ENCODE measurements around the gene ZRSR2.
"Not testable (repeated sequence)": the region's sequence is repeated elsewhere in the genome, so short reads cannot be mapped to it uniquely, and the experiment has no call there.

Gene ZRSR2

DNA sequence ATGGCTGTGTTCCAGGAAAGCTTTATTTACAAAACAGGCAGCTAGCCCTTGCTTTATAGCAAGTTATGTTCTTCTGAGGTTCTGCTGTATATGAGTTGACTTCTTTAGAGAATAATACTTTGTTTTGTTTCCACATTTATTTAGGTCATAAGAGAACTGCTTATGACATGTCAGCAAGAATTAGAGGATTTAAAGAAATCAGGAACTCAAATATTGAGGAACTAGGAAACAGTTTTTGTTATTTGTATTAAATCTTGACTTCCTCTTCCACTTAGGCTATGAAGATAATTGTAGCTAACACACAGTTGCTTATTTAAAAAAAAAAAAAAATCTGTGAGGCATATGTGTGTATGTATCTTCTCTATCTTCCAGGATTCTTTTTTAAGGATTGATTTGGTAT, 14.3 kb downstream of the ZRSR2 start:
- DNase-seq, result no peak

GRCh38 chrX:15808254-15808653, 18.0 kb downstream of the ZRSR2 start:
- no peak for DNase-seq

- no peak for DNase-seq
Measured at GRCh38 chrX:15812192-15812938, 22.1 kb downstream of the ZRSR2 start.

- DNase-seq, result no peak
Measured at GRCh38 chrX:15813416-15813815, 23.1 kb downstream of the ZRSR2 start.

DNA sequence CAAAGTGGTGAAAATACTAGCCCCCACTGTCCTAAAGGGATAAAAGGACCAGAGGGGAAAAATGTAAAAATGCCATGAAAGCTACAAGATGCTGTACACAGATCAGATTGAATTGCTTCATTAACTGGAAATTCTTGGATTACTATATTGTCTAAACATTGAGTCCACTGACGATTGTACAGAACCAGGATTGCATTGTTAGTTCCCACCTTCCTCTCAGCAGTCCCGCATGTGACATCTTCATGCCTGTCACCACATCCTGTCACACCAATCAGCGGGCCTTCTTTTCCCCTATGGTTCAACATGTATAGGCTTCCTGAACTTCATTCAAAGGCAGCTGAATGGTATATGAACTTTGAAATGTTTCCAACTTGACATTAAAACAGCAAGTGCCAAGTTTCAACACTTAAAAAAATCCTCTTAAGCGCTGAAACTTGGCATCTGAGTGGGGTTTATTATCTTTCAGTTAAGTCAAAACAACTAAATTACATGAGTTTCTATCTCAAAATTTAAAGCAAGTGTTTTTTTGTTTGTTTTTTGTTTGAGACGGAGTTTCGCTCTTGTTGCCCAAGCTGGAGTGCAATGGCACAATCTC, 24.6 kb downstream of the ZRSR2 start:
- DNase-seq, result no peak

DNA sequence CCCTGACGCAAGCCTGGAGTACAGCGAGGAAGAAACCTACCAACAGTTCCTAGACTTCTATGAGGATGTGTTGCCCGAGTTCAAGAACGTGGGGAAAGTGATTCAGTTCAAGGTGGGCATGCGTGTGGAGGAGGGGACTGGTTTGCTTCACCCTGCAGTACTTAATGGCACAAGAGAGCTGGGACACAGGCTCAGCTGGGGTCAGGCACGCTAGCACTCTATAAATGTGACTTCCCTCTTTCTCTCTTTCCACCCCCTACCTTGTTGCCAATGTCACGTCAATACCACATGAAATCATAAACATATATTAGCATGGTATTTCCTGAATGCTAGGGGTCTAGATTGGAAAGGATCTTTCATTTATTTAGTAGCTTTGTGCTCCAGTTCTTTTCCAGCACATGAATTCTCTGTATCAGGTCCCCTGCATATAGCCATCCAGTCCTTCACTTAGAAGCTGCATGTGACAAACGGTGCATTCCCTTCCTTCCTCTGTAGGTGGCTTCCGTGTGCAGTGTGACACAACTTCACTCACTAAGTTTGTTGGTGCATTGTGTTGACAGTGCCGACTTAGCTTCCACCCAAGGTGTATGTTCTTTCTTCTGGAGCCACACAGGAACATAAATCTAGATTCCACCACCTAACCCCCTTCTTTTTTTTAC, 25.6 kb downstream of the ZRSR2 start:
- no peak for DNase-seq

DNA sequence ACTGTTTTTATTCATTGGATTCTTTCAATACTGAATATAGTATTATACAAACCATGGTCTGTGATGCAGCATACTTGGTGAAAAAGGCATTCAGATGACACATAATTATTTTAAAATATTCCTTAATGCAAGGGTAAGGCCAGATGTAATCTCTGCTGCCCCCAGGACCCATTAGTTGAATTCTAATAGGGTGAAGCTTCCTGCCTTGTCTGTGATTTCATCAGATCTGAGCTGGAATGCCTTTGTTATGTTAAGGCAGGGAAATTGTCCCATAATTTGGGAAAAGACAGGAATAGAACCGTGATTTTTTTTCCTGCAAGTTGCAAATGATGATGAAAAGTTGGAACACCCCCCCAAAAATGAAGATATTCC, 26.1 kb downstream of the ZRSR2 start:
- no peak for DNase-seq

GRCh38 chrX:15816886-15817285, 26.6 kb downstream of the ZRSR2 start:
- DNase-seq, result peak; percentile 22

DNA sequence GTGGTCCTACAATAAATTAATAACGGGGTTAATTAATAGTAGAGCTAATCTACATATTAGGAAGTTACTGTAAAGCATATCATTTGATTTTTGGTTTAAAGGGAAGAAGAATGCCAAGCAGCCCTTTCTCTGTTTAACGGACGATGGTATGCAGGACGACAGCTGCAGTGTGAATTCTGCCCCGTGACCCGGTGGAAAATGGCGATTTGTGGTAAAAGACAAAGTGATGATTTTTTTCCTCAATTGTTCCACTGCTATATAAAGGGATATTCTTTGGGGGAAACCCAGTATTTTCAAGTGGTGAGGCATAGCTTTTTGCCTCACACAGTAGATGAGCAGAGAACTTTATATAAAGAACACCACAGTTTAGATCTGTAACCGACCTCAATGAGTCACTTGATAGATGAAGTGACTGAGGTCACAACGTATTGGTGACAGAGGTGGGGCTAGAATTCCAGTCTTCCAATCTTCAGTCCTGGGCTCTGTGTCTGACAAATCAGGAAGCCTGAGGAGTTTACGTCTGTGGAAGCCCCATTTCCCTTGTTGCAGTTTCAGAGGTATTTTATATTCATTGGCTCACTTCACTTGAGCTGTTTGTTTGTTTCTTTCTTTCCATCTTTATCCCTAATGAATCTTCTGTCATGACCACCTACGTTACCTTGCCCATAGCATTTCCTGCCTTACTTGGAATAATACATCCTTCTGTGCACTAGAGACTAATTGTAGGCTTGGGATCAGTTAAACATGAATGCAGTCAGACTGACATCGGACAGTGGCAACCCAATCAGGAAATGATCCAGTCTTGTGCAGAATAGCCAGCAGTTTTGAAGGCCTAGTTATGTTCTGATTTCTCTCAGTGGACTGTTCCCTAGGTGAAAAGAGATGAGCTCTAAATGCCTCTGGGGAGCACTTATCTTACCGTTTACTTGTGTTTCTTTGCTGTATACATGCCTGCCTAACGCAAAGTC, 30.1 kb downstream of the ZRSR2 start:
- DNase-seq, result no peak

GRCh38 chrX:15822922-15823321, 32.6 kb downstream of the ZRSR2 start:
- DNase-seq, result no peak

- DNase-seq, result no peak
Measured at GRCh38 chrX:15825936-15826335, 35.7 kb downstream of the ZRSR2 start.

DNA sequence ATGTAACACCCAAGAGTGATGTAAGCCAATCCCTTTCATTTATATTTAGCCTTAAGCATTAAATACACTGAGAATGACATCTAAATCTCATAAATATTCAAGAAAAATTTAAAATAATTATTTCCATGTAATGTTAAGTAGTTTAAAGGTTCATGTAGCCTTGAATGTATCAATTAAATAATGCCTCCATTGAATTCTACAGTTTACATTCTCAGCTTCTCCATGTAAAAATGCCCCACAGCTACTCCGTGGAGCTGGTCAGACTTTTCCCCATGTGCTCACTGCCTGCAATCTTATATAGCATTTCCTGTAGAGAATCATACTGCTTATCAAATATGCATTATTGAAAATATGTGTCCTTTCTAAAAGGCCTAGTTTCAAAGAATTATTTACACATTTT, 38.9 kb downstream of the ZRSR2 start:
- DNase-seq, result no peak

DNA sequence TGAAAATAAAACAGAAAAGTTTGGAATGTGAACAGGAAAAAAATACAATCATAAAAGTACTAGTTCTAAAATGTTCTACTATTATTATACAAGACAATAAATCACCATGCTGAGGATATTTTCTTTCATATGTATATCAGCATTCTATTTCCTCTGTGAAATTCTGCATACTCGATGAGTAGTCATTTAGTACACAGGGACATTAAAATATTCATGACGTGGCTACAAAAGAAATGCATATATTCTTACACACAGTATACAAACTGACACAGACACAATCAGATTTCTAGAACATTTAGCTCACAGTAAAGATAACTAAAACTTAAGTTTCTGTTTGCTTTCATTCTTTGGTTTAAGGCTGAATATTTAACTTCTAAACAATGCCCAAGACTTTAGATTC, 41.1 kb downstream of the ZRSR2 start:
- DNase-seq, result not testable (repeated sequence)

DNA sequence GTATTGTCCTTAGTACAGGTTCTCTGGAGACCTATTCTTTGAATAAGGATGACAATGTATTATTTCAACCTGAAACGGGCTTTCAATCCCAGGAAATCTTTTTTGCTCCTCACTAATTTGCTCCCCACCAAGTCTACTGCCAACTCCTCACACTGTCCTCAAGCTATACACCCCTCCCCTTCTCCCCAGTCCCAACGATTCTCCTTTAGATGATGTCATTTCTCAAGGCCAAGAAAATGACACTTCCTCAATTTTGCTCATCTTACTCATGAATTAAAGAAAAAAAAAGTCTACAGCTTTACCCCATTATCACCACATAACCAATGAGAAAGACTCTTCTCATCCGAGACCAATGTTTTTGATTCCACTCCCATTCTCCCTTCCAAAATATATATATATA, 43.8 kb downstream of the ZRSR2 start:
- no peak for DNase-seq

DNA sequence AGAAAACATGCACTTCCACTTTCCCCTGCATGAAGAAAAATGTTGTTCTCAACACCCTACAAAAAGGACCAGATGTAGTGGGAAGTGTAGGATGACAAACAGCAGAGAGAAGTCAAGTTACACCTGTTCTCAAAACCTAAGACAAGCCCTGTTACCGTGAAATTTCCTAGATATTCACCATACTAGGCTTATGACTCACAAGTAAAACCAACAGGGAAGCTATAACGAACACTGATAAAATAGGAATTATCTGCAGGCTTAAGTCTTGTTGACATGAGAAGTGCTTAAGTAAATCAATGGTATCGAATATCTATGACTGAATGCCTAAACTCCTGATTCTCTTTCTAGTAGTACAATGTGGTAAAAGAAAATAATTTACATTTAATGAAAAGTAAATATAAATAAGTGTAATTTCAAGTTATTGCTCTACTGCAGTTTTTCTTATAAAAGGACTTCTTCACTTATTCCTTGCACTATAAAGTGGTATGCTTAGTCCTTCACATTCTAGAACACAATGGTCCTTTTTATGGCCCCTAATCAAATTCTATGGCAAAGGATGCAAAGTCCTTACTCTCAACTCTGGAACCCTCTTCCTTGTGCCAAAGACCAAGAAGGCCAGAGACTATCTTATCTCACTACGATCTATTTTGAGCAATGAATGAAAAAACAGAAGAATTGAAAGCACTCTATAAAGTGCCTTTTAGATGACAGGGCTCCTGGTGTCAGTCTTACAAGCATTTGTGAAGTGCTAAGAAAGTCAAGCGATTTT, 44.7 kb downstream of the ZRSR2 start:
- DNase-seq, result no peak

DNA sequence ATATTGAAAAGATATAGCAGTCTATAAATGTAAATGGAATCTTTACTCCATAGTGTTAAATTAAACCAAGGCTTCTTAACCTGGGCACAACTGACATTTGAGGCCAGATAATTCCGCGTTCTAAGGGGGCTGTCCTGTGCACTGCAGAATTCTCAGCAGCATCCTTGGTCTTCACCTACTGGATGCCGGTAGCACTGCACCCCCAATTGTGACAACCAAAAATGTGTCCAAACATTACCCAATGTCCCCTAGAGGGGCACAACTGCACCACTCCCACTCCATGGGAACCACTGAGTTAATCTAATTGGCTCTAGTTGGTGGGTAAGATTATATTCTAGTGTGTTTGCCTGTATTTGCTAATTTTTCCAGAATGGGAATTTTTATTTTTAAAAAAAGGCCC, 47.7 kb downstream of the ZRSR2 start:
- DNase-seq, result no peak

DNA sequence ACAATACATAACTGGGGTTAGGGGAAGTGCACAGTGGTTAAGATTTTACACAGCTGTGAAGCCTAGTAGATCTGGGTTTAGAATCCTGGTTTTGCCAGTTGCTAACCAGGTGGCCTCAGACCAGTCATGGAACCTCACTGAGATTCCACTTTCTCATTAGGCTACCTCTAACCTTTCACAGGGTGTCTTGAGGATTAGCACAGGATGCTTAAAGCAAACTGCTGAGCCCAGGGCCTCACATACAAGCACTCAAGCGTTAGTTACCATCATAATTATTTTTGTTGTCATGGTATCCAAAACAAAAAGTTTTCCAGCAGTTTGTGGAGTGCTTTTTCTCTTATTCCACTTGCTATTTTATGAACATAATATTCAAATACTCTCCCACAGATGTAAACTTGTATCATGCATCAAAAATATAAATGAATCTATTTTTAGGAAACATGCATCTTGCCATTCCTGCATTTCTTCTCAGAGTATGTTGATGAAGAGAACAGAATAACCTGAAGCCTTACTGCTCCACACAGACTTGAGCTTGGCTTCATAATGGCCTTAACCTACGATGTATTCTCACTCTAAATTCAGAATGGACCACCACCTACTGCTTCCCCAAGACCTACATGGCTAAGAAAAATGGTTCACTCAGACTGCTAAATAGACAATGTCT, 51.7 kb downstream of the ZRSR2 start:
- DNase-seq, result no peak

GRCh38 chrX:15843960-15844359, 53.7 kb downstream of the ZRSR2 start:
- no peak for DNase-seq

GRCh38 chrX:15848576-15848975, 58.3 kb downstream of the ZRSR2 start:
- no peak for DNase-seq

DNA sequence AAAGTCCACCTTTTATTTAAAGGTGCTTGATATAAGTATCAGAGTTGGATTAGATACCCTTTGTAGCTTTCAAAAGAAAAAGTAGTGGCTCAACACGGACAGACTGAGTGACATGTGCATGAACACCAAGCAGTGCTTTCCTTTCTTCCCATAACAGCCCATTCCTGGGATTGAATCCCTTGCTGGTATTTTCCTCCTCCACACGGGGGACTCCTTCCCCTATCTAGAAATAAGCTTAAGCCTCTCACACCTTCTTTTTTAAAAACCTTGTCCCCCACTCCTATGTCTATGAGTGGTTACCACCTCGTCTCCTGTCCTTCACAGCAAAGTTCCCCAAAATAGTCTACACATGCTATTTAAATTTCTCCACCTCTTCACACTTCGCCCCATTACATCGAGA, 59.3 kb downstream of the ZRSR2 start:
- no peak for DNase-seq

DNA sequence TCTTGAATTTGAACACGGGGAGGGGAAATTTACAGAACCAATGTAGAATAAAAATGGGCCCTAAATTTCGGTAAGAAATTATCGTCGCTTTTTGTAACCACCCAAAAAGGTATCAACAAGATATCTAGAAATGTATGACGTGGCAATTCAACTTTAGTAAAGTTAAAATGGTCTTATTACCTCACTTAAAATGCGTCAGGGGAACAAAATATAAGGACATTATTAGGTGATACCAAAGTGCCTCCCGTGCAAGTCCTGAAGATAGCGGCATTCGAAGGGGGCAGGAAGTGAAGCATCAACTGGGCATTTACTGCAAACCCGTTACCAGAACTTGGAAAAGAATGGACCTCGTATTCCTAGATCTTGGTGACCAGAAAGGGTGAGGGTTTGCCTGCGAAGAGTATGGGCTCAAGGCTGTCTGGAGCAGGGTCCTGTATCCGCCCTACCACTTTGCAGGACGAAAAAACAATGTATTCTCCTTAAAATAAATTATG, 63.3 kb downstream of the ZRSR2 start:
- no peak for DNase-seq
